KG1 (cell line): ENCODE results near the gene TTLL10.

ENCODE experiments used
- DNase-seq: peaks from one replicate; lab custom pipeline; 2025; lab: John Stamatoyannopoulos, UW

Gene TTLL10

GRCh38 chr1:1173793-1174415 lies at the start of gene TTLL10:
TTLL10 (plus strand) TSS chr1:1173880; CDS start chr1:1179216, 5,336 bp downstream.
- no peak for DNase-seq

GRCh38 chr1:1124508-1124785 lies 49.2 kb upstream of the TTLL10 start:
- DNase-seq: no peak

DNA sequence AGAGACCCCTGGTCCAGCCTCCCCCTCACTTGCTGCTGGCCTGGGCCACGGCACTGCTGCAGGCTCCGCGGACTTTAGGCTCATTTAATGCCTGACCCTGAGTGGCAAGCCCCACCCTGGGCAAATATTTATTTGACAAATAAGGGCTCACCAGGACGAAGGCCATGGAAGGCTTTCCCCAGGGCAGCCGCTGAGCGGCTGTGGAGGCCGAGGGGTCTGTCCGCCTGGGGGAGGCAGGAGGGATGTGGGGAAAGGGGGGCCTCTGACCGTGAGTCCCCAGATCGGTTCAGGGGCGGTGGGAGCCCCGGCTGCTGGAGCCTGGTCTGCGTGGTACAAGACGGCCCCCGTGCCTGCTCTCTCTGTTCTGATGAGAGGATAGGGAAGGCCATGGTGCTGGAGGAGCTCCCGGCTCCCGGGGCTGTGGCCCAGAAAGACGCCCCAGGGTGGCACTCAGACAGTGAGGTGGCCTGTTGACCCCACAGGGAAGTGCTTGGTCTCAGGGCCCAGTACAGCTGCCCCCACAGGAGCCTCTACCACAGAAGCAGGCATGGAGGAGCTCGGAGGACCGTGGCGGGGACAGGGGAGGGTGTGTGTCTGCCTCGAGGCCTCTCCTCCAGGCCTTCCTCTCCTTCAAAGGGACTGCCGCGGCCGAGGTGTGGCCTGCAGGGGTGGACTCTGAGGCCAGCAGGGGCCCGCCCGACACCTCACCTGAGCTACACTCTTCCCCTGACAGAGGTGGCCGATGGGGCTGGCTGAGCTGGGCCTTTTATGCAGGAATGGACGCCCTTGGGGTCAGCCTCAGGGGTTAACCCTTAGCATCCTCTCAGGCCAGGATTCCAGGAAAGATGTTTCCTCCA lies 48.7 kb upstream of the TTLL10 start:
- DNase-seq: no peak

DNA sequence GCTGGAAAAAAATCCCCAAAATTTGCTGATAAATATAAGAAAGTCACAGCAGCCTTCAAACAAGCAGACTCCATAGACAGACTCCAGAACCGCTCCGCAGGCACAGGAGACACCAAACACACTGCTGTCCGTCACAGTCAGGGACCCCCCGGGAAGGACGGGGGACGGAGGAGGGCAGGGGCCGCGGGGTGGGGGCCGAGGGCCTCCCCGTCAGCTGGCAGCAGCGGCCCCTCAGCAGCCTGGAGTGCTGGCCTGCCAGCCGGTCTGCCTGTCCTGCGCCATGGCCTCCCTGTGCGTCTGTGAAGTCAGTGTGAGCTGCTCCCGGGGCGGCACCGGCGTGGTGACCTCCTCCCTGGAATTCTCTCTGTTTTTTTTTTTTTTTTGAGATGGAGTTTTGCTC lies 47.7 kb upstream of the TTLL10 start:
- DNase-seq: no peak

DNA sequence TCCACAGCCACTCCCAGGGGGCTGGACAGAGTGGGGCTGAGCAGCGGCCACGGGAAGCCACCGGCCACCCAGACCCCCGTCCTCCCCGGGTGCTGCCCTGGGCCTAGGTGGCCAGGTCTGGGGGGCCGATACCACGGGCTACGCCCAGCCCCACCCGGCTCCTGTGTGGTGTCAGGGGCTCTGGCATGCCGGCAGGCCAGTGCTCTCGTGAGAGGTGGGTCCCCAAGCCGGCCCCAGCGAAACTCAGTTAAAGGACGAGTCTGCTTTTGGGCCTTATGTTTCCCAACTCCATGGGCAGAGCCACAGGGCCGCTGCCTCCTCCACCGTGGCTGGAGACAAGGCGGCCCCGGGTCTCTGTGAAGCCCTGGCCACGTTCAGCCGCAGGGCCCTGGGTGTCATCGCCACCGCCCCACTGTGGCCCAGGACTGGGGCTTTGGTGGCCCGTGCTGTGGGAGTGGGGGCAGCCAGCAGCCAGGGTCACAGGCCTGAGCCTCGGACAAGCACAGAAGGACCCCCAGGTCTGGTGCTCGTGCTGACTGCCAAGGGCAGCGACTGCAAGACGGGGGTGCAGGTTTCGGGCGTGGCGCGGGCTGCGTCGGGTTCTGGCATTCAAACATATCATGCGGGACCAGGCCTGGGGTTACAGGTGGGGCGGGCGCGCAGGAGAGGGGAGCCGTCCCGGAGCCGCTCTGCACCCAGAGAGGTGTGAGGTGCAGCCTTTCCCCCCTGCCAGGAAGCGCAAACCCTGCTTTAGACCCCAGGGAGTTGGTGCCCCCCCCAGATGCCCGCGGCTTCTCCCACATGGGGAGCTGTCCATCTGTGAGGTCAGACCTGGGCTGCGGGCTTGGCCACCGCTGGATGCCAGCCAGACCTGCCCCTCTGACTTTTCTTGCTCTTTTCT lies 45.9 kb upstream of the TTLL10 start:
- no peak for DNase-seq

- DNase-seq: no peak
Measured at GRCh38 chr1:1128454-1129139, 45.1 kb upstream of the TTLL10 start.

GRCh38 chr1:1129381-1129821 lies 44.3 kb upstream of the TTLL10 start:
- DNase-seq: no peak

DNA sequence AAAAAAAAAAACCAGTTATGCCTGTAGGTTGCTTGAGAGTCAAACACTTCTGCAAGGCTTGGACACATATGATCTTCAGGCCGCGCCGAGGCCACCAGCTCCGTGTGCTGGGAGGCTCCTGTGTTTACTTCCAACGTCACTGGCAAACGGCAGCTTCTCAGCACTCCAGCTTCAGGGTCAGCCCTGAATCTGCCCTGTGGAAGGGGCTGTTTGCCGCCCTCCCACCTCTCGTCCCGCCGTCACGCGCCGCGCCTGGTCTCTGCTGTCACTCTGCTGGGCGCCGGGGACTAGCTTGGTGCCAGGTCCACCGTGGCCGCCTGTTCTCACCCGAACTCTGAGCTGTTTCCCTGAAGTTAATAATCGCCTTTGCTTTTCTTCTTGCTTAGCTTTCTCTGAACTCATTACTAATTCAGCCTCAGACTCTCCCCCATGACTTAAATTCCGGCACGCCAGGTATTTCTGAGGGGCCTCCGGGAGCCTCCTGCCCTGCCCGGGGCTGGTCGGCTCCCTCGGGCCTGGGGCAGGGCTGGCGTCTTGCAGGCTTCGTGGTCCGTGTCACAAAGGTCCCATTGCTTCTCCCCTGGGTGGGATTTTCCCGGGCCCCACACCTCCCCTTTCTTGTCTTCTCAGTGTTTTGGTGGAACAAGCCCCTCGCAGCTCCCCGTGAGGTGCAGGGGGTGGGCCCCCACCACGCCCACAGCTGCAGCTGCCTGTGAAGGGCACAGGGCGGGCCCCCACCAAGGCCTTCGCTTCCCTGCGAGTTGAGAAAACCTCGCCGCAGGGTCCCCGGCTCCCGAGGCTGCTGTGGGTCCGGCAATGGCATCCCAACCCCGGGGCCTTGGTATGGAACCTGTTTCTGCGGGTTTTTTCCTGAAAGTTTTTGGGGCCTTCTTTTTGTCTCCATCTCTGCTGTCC lies 43.2 kb upstream of the TTLL10 start:
- no peak for DNase-seq

DNA sequence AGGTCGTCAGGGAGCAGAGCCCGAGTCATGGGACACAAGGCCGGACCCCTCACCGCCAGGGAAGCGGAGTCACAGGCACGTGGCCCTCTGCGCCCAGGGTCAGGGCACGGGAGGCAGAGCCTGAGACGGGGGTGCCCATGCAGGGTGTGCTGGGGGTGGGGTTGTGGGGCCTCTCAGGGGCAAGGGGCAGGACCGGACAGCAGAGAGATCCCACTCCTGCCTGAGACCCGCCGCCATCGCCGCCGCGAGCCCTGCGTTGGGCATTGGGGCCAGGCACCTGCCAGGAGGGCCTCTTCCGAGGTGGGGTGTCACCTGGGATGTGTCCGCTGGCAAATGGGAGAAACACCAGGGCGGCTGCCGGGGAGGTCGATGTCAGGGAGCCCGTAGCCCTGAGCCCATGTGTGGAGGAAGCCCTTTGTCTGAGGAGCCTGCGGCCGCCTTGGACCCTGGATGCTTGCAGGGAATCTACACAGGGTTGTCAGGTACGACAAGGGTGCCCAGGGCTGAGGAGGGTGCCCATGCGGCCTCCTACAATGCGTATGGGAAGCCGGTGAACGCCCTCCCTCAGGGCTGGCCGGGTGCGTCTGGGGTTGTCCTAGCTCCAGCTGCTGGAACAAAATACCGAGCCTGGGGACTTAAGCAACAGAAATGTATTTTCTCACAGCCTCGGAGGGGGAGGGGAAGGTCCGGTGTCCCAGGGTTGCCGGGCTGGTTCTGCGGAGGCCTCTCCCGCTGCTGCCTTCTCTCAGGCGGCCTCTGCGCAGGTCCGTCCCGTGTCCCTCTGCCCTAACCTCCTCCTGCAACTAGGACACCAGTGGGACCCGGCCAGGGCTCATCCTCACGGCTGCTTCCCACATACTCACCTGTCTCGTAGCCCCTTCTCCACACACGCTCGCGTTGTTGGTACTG lies 41.4 kb upstream of the TTLL10 start:
- DNase-seq: no peak

DNA sequence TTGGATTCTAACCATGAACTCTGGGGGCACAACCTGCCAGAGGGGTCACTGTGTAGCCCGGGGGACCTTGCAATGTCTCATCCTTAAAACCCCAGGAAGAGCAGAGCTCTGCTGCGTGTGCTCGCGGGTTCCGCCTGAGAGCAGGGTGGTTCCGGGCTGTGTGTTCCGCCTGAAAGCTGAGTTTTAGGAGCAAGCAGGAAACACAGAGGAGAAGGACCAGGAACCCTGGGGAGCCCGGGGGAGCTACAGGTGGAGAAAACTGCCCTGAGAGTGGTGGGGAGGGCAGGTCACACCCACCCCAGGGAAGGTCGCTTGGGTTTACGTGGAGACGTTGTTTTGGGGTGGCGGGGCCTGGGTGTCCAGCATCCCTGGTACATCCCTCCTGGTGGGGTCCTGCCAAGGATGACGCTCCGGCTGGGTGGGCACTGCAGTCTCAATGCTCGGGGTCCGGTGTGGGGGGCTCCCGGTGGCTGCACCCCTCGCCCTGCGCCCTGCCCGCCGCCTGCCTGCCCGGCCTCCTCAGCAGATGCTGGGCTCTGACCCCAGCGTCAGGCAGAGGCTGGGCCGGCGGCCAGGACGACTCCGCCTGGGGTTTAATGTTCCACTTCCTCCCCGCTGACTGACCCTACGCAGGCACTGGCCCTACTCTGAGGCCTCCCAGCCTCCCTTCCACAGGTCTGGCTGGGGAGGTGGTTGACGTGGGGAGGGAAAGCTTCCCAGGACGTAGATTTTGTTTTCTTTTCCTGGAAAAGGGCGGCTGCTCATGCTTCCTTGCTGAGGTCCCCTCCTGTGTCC lies 40.5 kb upstream of the TTLL10 start:
- DNase-seq: no peak

DNA sequence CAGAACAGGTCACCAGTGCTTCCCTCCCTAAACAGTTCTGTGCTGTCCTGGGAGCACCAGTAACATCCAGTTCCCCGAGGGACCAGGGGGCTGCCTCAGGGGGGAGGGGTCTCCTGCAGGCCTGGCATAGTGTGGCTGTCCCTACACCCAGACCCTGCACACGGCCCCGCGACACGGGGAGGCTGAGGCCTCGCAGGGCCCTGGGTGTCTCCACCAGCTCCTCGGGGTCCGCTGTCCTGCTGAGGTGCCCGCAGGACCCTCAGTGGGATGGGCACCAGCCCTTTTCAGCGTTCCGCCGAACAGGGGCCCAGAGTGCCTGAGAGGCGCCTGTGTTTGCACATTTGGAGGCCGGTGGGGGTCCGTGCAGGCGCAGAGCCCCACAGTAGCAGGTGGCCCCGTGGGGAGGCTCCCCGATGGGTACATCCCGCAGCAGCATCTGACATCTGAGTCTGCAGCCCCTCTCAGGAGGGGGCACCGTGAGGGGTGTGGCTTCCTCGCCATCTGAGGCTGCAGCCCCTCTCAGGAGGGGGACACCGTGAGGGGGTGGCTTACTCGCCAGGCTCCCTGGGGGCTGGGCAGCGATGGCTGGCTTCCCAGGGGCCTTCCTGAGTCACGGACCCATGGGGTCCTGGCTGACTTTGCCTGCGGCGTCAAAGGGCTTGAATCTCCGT lies 39.2 kb upstream of the TTLL10 start:
- DNase-seq: no peak

DNA sequence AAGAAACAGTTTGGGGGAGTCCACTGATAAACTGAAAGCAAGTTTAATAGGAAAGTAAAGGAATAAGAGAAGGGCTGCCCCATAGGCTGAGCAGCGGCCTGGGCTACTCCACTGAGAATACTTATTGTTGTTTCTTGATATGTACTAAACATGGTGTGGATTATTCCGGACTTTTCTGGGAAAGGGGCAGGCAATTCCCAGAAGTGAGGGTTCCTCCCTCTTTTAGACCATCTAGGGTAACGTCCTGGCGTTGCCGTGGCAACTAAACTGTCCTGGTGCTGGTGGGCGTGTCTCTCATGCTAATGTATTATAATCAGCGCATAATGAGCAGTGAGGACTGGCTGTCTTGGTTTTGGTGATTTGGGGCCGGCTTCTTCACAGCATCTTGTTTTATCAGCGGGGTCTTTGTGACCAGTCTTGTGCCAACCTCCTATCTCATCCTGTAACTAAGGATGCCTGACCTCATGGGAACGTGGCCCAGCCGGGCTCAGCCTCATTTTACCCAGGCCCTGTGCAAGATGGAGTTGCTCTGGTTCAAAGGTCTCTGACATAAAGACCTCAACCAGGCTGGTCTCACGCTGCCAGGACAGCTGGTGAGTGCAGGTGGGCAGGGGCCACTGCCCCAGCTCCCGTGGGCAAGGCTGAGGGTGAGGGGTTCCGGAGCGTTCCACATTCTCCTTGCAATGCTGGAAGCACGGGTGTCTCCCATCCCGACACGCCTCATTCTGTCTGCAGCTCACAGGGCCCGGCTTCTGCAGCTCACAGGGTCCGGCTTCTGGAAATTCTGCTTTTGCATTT lies 38.1 kb upstream of the TTLL10 start:
- DNase-seq: no peak

DNA sequence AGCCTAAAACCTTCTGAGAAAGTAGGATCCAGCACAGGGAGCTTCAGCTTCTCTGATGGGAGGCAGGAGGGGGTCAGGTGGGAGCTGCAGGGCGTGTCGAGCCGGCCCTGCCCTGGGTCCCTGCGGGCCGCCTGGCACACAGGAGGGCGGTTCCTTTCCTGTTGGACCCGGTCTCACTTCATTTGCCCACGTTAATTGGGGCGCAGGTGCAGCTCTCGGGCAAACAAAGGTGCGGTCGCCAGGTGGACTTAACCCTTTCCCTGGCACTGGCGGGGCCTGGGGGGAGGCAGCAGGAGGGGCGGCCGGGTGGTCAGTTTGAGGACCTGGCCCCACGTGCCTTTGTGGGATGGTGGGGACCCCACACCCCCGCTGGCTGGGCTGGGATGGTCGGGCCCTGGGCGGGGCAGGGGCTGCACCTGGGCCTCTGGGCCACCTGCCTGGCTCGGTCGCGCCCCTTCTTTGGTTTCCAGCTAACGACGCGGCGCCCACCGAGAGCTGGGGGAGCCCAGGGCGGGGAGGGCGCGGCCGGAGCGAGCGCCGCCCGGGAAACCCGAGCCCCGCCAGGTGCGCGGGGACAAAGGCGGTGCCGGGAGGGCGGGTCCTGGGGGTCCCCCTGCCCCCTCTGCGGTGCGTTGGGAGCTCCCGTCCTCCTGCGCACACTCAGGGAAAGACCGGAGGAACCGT lies 37.0 kb upstream of the TTLL10 start:
- no peak for DNase-seq

- no peak for DNase-seq
Measured at GRCh38 chr1:1137256-1138045, 36.2 kb upstream of the TTLL10 start.

DNA sequence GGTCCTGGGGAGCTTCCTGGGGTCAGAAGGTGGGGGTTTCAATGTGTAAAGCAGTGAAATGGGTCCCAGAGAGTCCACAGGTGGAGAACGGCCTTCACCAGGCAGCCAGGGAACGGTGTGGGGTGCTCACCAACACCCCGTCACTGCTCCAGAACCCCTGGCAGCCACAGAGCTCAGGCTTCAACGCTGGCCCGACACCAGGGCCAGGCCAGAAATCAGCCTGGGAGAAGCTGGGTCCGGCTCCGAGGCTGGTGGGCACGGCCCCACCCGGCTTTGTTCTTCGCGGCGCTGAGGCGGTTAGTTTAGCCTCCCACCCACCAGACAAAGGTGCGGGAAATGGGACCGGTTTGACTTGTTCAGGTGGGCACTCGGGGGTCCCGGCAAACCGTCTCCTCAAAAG lies 33.0 kb upstream of the TTLL10 start:
- no peak for DNase-seq

DNA sequence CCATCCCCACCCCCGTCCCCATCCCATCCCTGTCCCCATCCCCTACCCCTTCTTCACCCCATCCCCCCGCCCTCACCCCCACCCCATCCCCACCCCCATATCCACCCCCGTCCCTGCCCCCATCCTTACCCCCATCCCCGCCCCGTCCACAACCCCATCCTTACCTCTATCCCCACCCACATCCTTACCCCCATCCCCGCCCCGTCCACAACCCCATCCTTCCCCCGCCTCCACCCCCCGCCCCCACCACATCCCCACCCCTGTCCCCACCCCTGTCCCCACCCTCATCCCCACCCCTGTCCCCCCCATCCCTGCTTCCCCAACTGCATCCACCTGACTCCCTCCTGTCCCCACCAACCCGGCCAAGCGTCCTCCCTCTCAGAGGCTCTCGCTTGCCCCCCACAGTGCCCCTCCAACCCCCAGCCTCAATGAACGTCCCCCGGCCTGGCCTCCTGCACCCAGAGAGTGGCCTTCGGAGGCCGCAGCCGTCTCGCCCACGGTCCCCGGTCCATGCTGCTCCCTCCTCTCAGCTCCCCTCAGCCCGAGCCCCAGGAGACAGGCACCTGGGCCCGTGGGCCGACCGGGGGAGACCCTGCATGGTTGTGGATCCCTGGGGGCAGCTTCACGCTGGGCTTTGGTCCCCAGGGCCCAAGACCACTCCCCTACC lies 32.3 kb upstream of the TTLL10 start:
- DNase-seq: no peak
